ENCODE results near the gene PRICKLE2. TPM values are rescaled to one million over a fixed set of nuclear protein-coding genes. Genes with fewer than 3 reads are reported as not detected.

PRICKLE2 gene
- total RNA-seq, 1 experiment from 2014 or later, result 4.2 TPM

DNA sequence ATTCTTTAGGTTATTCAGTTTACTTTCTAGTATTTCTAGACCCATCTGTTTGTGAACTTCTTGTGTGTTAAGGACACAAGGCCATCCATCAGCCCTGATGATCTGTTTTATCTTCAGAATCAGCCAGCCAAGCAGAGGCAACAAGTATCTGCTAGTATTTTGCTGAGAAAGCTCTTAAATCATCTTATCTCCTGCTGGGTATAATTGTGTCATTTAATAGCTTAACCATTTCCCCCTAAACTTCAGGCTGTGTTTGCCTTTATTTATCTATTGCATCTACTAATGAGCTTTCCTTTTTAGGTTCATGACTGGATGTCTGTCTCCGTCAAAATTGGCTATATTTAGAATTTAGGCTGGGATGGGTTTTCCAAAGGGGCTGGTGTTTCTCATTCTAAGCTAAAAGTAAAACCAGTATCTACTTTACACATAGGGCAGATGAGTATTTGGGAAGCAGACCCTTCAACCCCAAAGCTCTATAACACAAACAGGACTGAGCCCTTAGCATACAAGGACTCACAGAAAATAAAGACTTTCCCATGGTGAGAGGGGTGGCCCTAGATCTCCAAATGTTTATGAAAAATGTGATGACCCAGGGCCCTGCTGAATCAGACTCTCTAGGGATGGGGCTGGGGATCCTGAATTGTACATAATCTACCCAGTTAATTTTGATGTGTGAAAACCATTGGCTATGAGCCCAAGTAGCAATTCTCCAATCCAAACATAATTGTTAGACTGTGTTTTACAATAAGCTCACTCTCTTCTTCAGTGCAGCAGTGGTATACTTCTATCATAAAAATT is 136.7 kb downstream of the PRICKLE2 start:
- Histone ChIP-seq H3K4me3 (ENCODE audit: low read depth, low read length) (no peak overlapping the region), H3K4me1 (peaks cover 42% of the 10 kb centered on the region), H3K27me3 (replicated peaks; ENCODE audit: control insufficient read depth, insufficient read depth, low read length) (no peaks in the 10 kb centered on the region), H3K36me3 (ENCODE audit: control insufficient read depth, insufficient read depth, low read length) (no peaks in the 10 kb centered on the region), H3K9me3 (no peaks in the 10 kb centered on the region)
- TF ChIP-seq, protein P1, sequence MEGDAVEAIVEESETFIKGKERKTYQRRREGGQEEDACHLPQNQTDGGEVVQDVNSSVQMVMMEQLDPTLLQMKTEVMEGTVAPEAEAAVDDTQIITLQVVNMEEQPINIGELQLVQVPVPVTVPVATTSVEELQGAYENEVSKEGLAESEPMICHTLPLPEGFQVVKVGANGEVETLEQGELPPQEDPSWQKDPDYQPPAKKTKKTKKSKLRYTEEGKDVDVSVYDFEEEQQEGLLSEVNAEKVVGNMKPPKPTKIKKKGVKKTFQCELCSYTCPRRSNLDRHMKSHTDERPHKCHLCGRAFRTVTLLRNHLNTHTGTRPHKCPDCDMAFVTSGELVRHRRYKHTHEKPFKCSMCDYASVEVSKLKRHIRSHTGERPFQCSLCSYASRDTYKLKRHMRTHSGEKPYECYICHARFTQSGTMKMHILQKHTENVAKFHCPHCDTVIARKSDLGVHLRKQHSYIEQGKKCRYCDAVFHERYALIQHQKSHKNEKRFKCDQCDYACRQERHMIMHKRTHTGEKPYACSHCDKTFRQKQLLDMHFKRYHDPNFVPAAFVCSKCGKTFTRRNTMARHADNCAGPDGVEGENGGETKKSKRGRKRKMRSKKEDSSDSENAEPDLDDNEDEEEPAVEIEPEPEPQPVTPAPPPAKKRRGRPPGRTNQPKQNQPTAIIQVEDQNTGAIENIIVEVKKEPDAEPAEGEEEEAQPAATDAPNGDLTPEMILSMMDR (IDR thresholded peaks at IDR 0.05; ENCODE audit: insufficient read depth in 1 of 2, low read depth in 1 of 2, low read length in 1 of 2, severe bottlenecking in 1 of 2, unreplicated experiment in 1 of 2), result no peak
- no peak overlapping the region for H3K27ac Mint-ChIP-seq (ENCODE audit: unreplicated experiment)
- intact Hi-C loops (cut with micrococcal nuclease; ENCODE audit: unreplicated experiment), result loop anchor here (2.0 kb wide), 1 partner anchor 16 kb away; no protein-coding TSS in a partner anchor
- no peak for DNase-seq
- H3K4me3 Mint-ChIP-seq (ENCODE audit: unreplicated experiment), result no peak overlapping the region
- H3K36me3 Mint-ChIP-seq (ENCODE audit: insufficient read depth, unreplicated experiment), result no peaks in the 10 kb centered on the region
- no peaks in the 10 kb centered on the region for H3K9me3 Mint-ChIP-seq (ENCODE audit: unreplicated experiment)
- BruUV-seq (replicated peaks), result no TSS peak
- H3K27me3 Mint-ChIP-seq (ENCODE audit: insufficient read depth, unreplicated experiment), result no peaks in the 10 kb centered on the region
- no peaks in the 10 kb centered on the region for H3K4me1 Mint-ChIP-seq (ENCODE audit: low read depth, unreplicated experiment)
- ChIA-PET POLR2A (interaction anchor here (1.0 kb wide), 1 partner anchor 33 kb away, joined by 3 read pairs; no protein-coding TSS in a partner anchor), CTCF (interaction anchor here (1.5 kb wide), 1 partner anchor 58 kb away, joined by 5 read pairs; no protein-coding TSS in a partner anchor)

DNA sequence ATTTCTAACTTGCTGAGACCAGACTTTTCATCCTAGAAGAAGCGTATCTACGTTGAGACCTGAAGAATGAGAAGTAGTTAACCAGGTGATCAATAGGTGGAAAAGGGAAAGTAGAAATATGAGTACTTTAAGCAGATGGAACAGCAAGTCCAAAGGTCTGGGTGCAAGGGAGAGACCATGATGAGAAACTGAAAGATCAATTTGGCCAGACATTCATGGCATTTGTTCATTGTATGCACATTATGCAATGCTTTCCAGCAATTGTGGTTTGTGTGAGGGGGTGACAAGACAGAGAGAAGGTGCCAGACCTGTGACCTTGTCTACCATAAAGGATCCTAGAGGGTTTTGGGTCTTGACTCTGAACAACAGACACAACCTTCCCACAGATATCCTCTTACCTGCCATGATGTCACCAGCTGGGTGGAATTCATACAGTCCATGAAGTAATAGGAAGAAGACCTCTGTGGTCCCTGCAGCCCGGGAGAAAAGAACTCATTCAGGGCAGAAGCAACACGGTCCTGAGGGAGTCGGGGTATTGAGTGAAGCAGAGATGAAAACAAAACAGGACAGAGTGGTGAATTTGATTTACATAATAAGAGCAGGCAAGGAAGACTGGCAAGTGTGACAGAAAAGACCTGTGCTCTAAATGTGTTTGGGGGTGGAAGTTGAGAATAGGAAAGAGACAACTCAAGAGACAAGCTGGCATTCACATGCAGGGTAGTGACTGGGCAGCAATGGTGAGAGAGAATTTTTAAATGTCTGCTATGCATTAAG is 138.6 kb downstream of the PRICKLE2 start:
- H3K4me3 Mint-ChIP-seq (ENCODE audit: unreplicated experiment), result no peak overlapping the region
- no peaks in the 10 kb centered on the region for H3K36me3 Mint-ChIP-seq (ENCODE audit: insufficient read depth, unreplicated experiment)
- no peaks in the 10 kb centered on the region for H3K4me1 Mint-ChIP-seq (ENCODE audit: low read depth, unreplicated experiment)
- no peak overlapping the region for H3K4me3 ChIP-seq (ENCODE audit: low read depth, low read length)
- no peaks in the 10 kb centered on the region for H3K27me3 ChIP-seq (replicated peaks; ENCODE audit: control insufficient read depth, insufficient read depth, low read length)
- no peaks in the 10 kb centered on the region for H3K9me3 Mint-ChIP-seq (ENCODE audit: unreplicated experiment)
- intact Hi-C loops (cut with micrococcal nuclease; ENCODE audit: unreplicated experiment), result no loop called here
- H3K9me3 ChIP-seq, result no peaks in the 10 kb centered on the region
- no peaks in the 10 kb centered on the region for H3K36me3 ChIP-seq (ENCODE audit: control insufficient read depth, insufficient read depth, low read length)
- TF ChIP-seq, protein P1 (IDR thresholded peaks at IDR 0.05; ENCODE audit: insufficient read depth in 1 of 2, low read depth in 1 of 2, low read length in 1 of 2, severe bottlenecking in 1 of 2, unreplicated experiment in 1 of 2), result no peak
- no peak overlapping the region for H3K27ac Mint-ChIP-seq (ENCODE audit: unreplicated experiment)
- peaks cover 44% of the 10 kb centered on the region for H3K4me1 ChIP-seq
- ChIA-PET CTCF (no interaction called here), POLR2A (no interaction called here)
- no peak for DNase-seq
- BruUV-seq (replicated peaks), result no TSS peak
- H3K27me3 Mint-ChIP-seq (ENCODE audit: insufficient read depth, unreplicated experiment), result no peaks in the 10 kb centered on the region

DNA sequence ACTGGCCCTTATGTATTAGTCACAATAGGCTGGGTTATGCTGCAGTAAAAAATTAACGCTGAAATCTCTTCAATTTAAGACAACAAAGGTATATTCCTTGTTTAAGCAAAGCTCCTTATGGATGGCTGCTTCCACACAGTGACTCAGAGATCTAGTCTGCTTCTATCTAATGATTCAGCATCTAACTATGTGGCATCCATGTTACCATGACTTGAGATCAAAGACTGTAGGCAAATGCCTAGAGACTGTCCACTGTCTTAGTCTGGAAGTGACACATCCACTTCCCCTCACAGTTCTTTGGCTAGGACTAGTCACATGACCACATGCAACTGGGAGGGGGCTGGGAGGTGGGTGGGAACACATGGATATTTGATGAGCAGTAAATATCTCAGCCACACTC is 140.6 kb downstream of the PRICKLE2 start:
- Mint-ChIP-seq H3K36me3 (ENCODE audit: insufficient read depth, unreplicated experiment) (no peaks in the 10 kb centered on the region), H3K27ac (ENCODE audit: unreplicated experiment) (no peak overlapping the region), H3K4me3 (ENCODE audit: unreplicated experiment) (no peak overlapping the region), H3K9me3 (ENCODE audit: unreplicated experiment) (no peaks in the 10 kb centered on the region), H3K4me1 (ENCODE audit: low read depth, unreplicated experiment) (no peaks in the 10 kb centered on the region), H3K27me3 (ENCODE audit: insufficient read depth, unreplicated experiment) (no peaks in the 10 kb centered on the region)
- Histone ChIP-seq H3K4me3 (ENCODE audit: low read depth, low read length) (no peak overlapping the region), H3K4me1 (peaks cover 37% of the 10 kb centered on the region), H3K27me3 (replicated peaks; ENCODE audit: control insufficient read depth, insufficient read depth, low read length) (no peaks in the 10 kb centered on the region), H3K36me3 (ENCODE audit: control insufficient read depth, insufficient read depth, low read length) (no peaks in the 10 kb centered on the region), H3K9me3 (no peaks in the 10 kb centered on the region)
- intact Hi-C loops (cut with micrococcal nuclease; ENCODE audit: unreplicated experiment), result no loop called here
- ChIA-PET POLR2A (no interaction called here), CTCF (no interaction called here)
- BruUV-seq (replicated peaks), result no TSS peak
- peak; percentile 19 to 45 for DNase-seq
- TF ChIP-seq, protein P1 (IDR thresholded peaks at IDR 0.05; ENCODE audit: insufficient read depth in 1 of 2, low read depth in 1 of 2, low read length in 1 of 2, severe bottlenecking in 1 of 2, unreplicated experiment in 1 of 2), result no peak
